Large intestine (tissue), 3 donors: ENCODE data around the gene SLC26A8. TPM values are rescaled to one million over a fixed set of nuclear protein-coding genes. Genes with fewer than 3 reads are reported as not detected.

Source experiments
- DNase-seq, 2 donors: peaks; one replicate each; pipeline versions ENCODE4 v3.0.0 to v3.0.0-alpha.2; 2013
- H3K27ac ChIP-seq: one replicate; pipeline ENCODE4 v1.5.1; 2013; ENCODE audit warnings: low read length
- H3K27me3 ChIP-seq: 2 replicates; pipeline ENCODE4 v1.6.1; 2013; ENCODE audit warnings: low read length; ENCODE audit not compliant: control insufficient read depth, insufficient read depth
- H3K36me3 ChIP-seq: 2 replicates; pipeline ENCODE4 v1.6.1; 2013; ENCODE audit warnings: low read length; ENCODE audit not compliant: control insufficient read depth, insufficient read depth
- H3K4me1 ChIP-seq: one replicate; pipeline ENCODE4 v1.6.1; 2013; ENCODE audit warnings: low read length; ENCODE audit not compliant: control insufficient read depth, insufficient read depth
- H3K4me3 ChIP-seq: one replicate; pipeline ENCODE4 v1.5.1; 2013; ENCODE audit warnings: low read length
- H3K9me3 ChIP-seq: one replicate; pipeline ENCODE4 v1.6.1; 2013; ENCODE audit warnings: mild to moderate bottlenecking, low read depth, low read length, moderate library complexity; ENCODE audit not compliant: control insufficient read depth
- WGBS: methylation state at CpG from one replicate; pipeline ENCODE4 v1.1.5; 2013; ENCODE audit warnings: low lambda C conversion rate; ENCODE audit not compliant: insufficient coverage; 5-methylcytosine and 5-hydroxymethylcytosine counted together
- polyA plus RNA-seq: library from polyadenylated mRNA; unstranded; fragments of 120-200 nt; gene quantifications from one replicate; pipeline ENCODE4 v1.2.1, GENCODE V29; 2013

The SLC26A8 gene
- polyA plus RNA-seq, 1 donor: 0.24 TPM

DNA sequence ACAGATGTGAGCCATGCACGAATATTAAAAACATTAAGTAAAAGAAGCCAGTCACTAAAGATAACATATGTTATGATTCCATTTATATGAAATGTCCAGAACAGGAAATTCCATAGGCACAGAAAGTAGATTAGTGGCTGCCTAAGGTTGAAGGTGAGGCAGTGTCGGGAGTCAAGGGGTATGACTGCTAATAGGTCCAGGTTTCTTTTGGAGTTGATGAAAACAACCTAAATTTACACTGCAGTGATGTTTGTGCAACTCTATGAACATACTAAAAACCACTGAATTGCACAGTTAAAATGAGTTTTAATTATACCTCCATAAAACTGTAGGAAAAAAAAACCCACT lies 118.0 kb downstream of the SLC26A8 start:
- H3K27ac ChIP-seq: no peak overlapping the region
- H3K4me1 ChIP-seq: no peaks in the 10 kb centered on the region
- no peak overlapping the region for H3K4me3 ChIP-seq
- H3K36me3 ChIP-seq: peaks cover 18% of the 10 kb centered on the region
- WGBS: 89% methylated on average over 1 of the region's 2 CpGs
- no peak for DNase-seq
- no peaks in the 10 kb centered on the region for H3K27me3 ChIP-seq
- H3K9me3 ChIP-seq: peaks cover 9% of the 10 kb centered on the region

GRCh38 chr6:35905841-35906498 lies 118.5 kb downstream of the SLC26A8 start:
- peaks cover 18% of the 10 kb centered on the region for H3K36me3 ChIP-seq
- no peaks in the 10 kb centered on the region for H3K4me1 ChIP-seq
- no CpG with 5 or more reads among the region's 8 CpGs for WGBS

DNA sequence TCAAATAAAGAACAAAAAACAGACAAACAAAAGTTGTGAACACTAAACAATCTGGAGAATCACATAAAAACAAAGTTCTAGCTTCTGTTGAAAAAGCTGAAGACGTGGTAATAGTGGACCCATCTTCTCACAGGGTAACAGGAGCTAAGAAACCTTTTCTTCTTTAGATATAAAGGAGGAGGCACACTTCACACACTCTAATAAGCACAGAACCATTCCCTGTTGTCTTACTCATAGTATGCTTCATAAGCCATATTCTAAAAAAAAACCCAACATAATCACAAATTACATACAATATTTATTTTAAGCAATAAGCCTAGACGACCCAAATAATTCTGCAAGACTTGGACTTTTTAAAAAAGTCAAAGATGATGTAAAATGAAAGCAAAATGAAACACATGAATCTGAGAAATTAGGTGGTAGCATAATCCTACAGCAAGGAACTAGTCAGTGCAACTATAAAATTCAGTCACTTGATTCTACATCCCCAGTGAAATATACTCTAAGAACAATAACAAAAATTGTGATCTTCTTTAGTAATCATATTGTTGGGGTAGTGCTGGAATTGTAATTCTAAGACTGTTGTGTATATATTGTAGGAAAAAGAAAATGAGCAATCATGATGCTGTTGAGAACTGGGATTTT lies 119.2 kb downstream of the SLC26A8 start:
- no peak overlapping the region for H3K27ac ChIP-seq
- peaks cover 5% of the 10 kb centered on the region for H3K9me3 ChIP-seq
- H3K4me1 ChIP-seq: no peaks in the 10 kb centered on the region
- H3K27me3 ChIP-seq: no peaks in the 10 kb centered on the region
- WGBS: 69% methylated on average over 2 of the region's 2 CpGs
- peaks cover 17% of the 10 kb centered on the region for H3K36me3 ChIP-seq
- H3K4me3 ChIP-seq: no peak overlapping the region
- no peak for DNase-seq

More at GRCh38 chr6:35905841-35906498, 118.5 kb downstream of the SLC26A8 start:
- DNase-seq: no peak
- H3K27ac ChIP-seq: no peak overlapping the region
- H3K9me3 ChIP-seq: peaks cover 9% of the 10 kb centered on the region
- no peak overlapping the region for H3K4me3 ChIP-seq
- no peaks in the 10 kb centered on the region for H3K27me3 ChIP-seq

DNA sequence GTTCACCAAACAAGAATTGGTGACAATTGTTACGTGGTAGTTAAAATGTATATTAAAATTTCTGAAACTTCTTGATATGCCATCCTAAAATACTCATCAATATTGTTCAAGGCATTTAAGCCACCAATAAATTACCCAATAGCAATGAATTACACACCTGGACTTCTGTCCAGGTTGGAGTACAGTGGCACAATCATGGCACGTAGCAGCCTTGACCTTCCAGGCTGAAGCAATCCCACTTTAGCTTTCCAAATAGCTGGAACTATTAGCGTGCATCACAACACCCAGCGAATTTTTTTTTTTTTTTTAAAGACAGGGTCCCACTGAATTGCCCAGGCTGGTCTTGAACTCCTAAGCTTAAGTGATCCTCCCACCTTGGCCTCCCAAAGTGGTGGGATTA lies 120.8 kb downstream of the SLC26A8 start:
- WGBS: no CpG with 5 or more reads among the region's 4 CpGs
- Histone ChIP-seq H3K36me3 (peaks cover 8% of the 10 kb centered on the region), H3K9me3 (peaks cover 1% of the 10 kb centered on the region), H3K4me3 (no peak overlapping the region), H3K27ac (no peak overlapping the region), H3K4me1 (no peaks in the 10 kb centered on the region), H3K27me3 (no peaks in the 10 kb centered on the region)
- no peak for DNase-seq

DNA sequence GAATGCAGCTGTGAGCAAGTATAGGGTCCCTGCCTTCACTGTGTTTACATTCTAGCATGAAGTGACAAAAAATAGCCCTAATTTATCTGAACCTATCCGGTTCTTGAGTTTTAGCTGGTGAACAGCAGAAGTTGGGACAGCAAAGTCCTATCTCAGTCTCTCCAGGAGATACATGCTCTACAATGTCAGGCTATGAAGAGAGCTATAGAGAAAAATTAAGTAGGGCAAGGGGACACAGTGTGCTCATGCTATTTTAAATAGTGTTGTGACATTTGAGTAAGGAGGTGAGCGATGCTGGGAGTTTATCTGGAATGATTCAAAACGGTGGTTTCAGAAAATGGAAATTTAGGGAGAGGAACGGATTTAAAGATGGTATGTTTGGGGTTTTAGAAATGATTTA lies 124.0 kb downstream of the SLC26A8 start:
- no peaks in the 10 kb centered on the region for H3K4me1 ChIP-seq
- H3K4me3 ChIP-seq: no peak overlapping the region
- no peak for DNase-seq
- H3K9me3 ChIP-seq: no peaks in the 10 kb centered on the region
- WGBS: 92% methylated on average over 3 of the region's 4 CpGs
- peaks cover 11% of the 10 kb centered on the region for H3K36me3 ChIP-seq
- H3K27ac ChIP-seq: no peak overlapping the region
- no peaks in the 10 kb centered on the region for H3K27me3 ChIP-seq

DNA sequence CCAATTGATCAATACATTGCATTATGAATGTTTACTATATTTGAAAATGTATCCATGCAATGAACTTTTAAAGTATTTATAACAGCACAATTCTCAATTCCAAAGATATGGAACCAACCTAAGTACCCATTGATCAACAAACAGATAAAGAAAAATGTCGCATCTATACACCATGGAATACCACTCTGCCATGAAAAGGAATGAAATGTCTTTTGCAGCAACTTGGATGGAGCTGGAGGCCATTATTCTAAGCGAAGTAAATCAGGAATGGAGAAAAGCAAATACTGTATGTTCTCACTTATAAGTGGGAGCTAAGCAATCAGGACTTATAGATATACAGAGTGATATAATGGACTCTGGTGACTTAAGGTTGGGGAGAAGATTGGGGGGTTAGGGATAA lies 126.4 kb downstream of the SLC26A8 start:
- Histone ChIP-seq H3K4me3 (no peak overlapping the region), H3K27ac (no peak overlapping the region), H3K4me1 (no peaks in the 10 kb centered on the region), H3K27me3 (no peaks in the 10 kb centered on the region), H3K9me3 (no peaks in the 10 kb centered on the region), H3K36me3 (peaks cover 10% of the 10 kb centered on the region)
- 100% methylated on average over 1 of the region's 2 CpGs for WGBS
- DNase-seq: no peak

GRCh38 chr6:35897486-35897885 lies 127.0 kb downstream of the SLC26A8 start:
- DNase-seq: no peak
- Histone ChIP-seq H3K4me3 (no peak overlapping the region), H3K9me3 (no peaks in the 10 kb centered on the region), H3K36me3 (peaks cover 8% of the 10 kb centered on the region), H3K4me1 (no peaks in the 10 kb centered on the region), H3K27ac (no peak overlapping the region), H3K27me3 (no peaks in the 10 kb centered on the region)
- WGBS: 100% methylated on average over 1 of the region's 4 CpGs

DNA sequence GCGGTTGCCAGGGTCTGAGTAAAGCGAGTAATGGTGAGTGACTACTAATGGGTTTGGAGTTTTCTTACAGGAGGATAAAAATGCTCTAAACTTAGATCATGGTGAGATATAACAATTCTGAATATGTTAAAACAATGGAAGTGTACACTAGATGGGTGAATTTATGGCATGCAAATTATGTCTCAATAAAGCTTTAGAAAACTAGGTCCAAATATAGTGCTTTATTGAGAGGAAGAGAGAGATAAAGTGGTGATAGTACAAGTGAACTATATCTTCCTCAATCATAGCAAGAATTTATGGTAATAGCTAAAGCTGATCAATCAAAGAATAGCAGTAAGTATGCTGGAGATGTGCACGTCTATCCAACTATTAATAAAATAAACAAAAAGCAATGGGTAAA lies 127.4 kb downstream of the SLC26A8 start:
- WGBS: 100% methylated on average over 2 of the region's 3 CpGs
- DNase-seq: no peak

DNA sequence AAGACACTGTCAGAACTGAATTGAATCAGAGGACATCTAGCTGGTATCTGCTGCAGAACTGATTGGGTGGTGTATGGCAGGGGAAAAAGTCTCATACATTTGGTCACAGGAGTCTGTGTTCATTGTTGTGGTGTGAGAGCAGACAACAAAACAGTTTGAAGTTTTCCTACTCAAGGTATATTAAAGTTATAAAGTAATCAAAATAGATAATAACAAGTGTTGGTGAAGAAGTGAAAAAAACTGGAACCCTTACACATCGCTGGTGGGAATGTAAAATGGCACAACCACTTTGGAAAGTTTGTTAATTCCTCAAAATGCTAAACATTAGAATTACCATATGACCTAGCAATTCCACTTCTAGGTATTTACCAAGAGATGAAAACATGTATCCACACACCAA lies 128.2 kb downstream of the SLC26A8 start:
- H3K27ac ChIP-seq: no peak overlapping the region
- H3K27me3 ChIP-seq: no peaks in the 10 kb centered on the region
- no peaks in the 10 kb centered on the region for H3K4me1 ChIP-seq
- DNase-seq: no peak
- H3K36me3 ChIP-seq: peaks cover 10% of the 10 kb centered on the region
- no CpG with 5 or more reads among the region's 1 CpG for WGBS
- H3K9me3 ChIP-seq: no peaks in the 10 kb centered on the region
- no peak overlapping the region for H3K4me3 ChIP-seq

More for the DNA sequence above, 127.4 kb downstream of the SLC26A8 start:
- no peak overlapping the region for H3K4me3 ChIP-seq
- H3K27ac ChIP-seq: no peak overlapping the region
- H3K9me3 ChIP-seq: no peaks in the 10 kb centered on the region
- H3K36me3 ChIP-seq: peaks cover 10% of the 10 kb centered on the region
- H3K4me1 ChIP-seq: no peaks in the 10 kb centered on the region
- H3K27me3 ChIP-seq: no peaks in the 10 kb centered on the region

DNA sequence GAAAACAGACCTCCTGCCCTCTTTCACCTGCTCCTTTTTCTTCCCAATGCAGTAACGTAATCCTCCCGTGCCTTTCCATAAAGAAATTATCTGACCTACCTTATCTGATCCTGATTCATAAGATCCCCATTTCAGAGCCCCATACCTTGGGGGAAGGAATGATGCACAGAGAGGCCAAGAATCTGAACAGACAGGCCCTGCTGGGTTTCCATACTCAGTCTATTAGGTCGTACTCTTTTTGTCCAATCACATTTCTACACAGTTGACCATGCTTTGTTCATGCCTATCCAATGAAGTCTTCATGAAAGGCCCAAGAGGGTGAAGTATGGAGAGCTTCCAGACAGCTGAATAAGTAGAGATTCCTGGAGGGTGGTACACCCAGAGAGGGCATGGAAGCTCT lies 128.9 kb downstream of the SLC26A8 start:
- no peak for DNase-seq
- Histone ChIP-seq H3K27me3 (no peaks in the 10 kb centered on the region), H3K36me3 (peaks cover 10% of the 10 kb centered on the region), H3K9me3 (no peaks in the 10 kb centered on the region), H3K27ac (no peak overlapping the region), H3K4me3 (no peak overlapping the region), H3K4me1 (no peaks in the 10 kb centered on the region)
- WGBS: 74% methylated on average over 3 of the region's 3 CpGs

- no peaks in the 10 kb centered on the region for H3K4me1 ChIP-seq
- H3K27me3 ChIP-seq: no peaks in the 10 kb centered on the region
- no peaks in the 10 kb centered on the region for H3K9me3 ChIP-seq
- H3K36me3 ChIP-seq: peaks cover 8% of the 10 kb centered on the region
- WGBS: 88% methylated on average over 1 of the region's 2 CpGs
- no peak for DNase-seq
- H3K4me3 ChIP-seq: no peak overlapping the region
- H3K27ac ChIP-seq: no peak overlapping the region
Measured at GRCh38 chr6:35894776-35895175, 129.7 kb downstream of the SLC26A8 start.
